A549 (cell line): Measurements from ENCODE around the gene PIK3R1. TPM values are rescaled to one million over a fixed set of nuclear protein-coding genes. Genes with fewer than 3 reads are reported as not detected.

Experiments used
- ATAC-seq, 2 experiments: fragments of 200-7000 bp in 1 of 2; fragments of >200 bp in 1 of 2; cut with Nextera tagmentation in 1 of 2; cut with Tn5 transposase in 1 of 2; 3 replicates each; pipeline versions ENCODE4 v1.8.0 to v1.9.1; 2018 to 2020; ENCODE audit warnings: mild to moderate bottlenecking in 1 of 2, moderate library complexity in 1 of 2
- CTCF ChIA-PET: fragments of 300-600 bp; sonication (Branson Sonifier 250); formaldehyde crosslinking; extraction: SDS; loops from one replicate; lab custom pipeline; 2021; ENCODE audit warnings: antibody characterized with exemption, inconsistent platforms; lab: Yijun Ruan, JAX
- POLR2A ChIA-PET: fragments of 350-600 bp; formaldehyde crosslinking; extraction: SDS; loops from one replicate; lab custom pipeline; 2021; ENCODE audit warnings: antibody characterized with exemption, inconsistent platforms; lab: Yijun Ruan, JAX
- DNase-seq, 2 experiments: peaks; one replicate each; pipeline versions ENCODE4 v3.0.0 to v3.0.0-alpha.2; 2011 to 2016; ENCODE audit warnings: low read depth in 1 of 2, low spot score in 1 of 2
- FAIRE-seq: peaks from 2 replicates; lab custom pipeline; 2011; peaks lifted over from hg19 to GRCh38; lab: Jason Lieb, UNC
- H3K27ac ChIP-seq, 2 experiments: fragments of >200 bp; sonication (Bioruptor Twin); formaldehyde crosslinking; 3 replicates each; pipeline ENCODE4 v1.5.1; 2016 to 2017
- H3K4me1 ChIP-seq: fragments of >200 bp; sonication (Bioruptor Twin); formaldehyde crosslinking; 3 replicates; pipeline ENCODE4 v1.6.1; 2016
- H3K4me2 ChIP-seq: fragments of >200 bp; sonication (Bioruptor Twin); formaldehyde crosslinking; 3 replicates; pipeline ENCODE4 v1.6.1; 2016
- H3K4me3 ChIP-seq: fragments of >200 bp; sonication (Bioruptor Twin); formaldehyde crosslinking; 3 replicates; pipeline ENCODE4 v1.5.1; 2016
- H3K9me3 ChIP-seq: fragments of >200 bp; sonication (Bioruptor Twin); formaldehyde crosslinking; 3 replicates; pipeline ENCODE4 v1.6.1; 2016
- CHD2 ChIP-seq: fragments of 150-350 bp; IDR thresholded peaks from 2 replicates; pipeline ENCODE4 v1.6.1; 2014; ENCODE audit warnings: low read length; ENCODE audit not compliant: partially characterized antibody
- CHD4 ChIP-seq: fragments of 200-600 bp; sonication (generic); IDR thresholded peaks from 2 replicates; pipeline ENCODE4 v1.6.1; 2016; ENCODE audit warnings: antibody characterized with exemption, mild to moderate bottlenecking, borderline replicate concordance
- ESRRA ChIP-seq: fragments of 150-350 bp; IDR thresholded peaks from 2 replicates; pipeline ENCODE4 v1.6.1; 2014; ENCODE audit warnings: mild to moderate bottlenecking, low read length, borderline replicate concordance
- HEYL ChIP-seq: fragments of 250-450 bp; sonication (Bioruptor Pico); IDR thresholded peaks from 2 replicates; pipeline ENCODE4 v1.8.0; 2021; ENCODE audit warnings: mild to moderate bottlenecking, moderate library complexity
- HMGXB4 ChIP-seq: fragments of 250-450 bp; sonication (Bioruptor Pico); IDR thresholded peaks from 2 replicates; pipeline ENCODE4 v1.5.0; 2021; ENCODE audit warnings: mild to moderate bottlenecking, moderate library complexity, borderline replicate concordance
- HOXB5 ChIP-seq: fragments of 250-450 bp; sonication (Bioruptor Pico); IDR thresholded peaks from 2 replicates; pipeline ENCODE4 v1.5.0; 2020; ENCODE audit warnings: mild to moderate bottlenecking, moderate library complexity
- KDM1A ChIP-seq: fragments of 200-600 bp; sonication (generic); IDR thresholded peaks from 2 replicates; pipeline ENCODE4 v1.6.1; 2016; ENCODE audit warnings: low read depth, mild to moderate bottlenecking
- KDM5A ChIP-seq: fragments of 200-600 bp; sonication (generic); IDR thresholded peaks from 2 replicates; pipeline ENCODE4 v1.6.1; 2016; ENCODE audit warnings: antibody characterized with exemption, mild to moderate bottlenecking
- MAFK ChIP-seq: fragments of 450-650 bp; IDR thresholded peaks from 2 replicates; pipeline ENCODE4 v1.6.1; 2014; ENCODE audit not compliant: partially characterized antibody
- NPAS2 ChIP-seq: fragments of 250-450 bp; sonication (Bioruptor Pico); IDR thresholded peaks from 2 replicates; pipeline ENCODE4 v1.8.0; 2022; ENCODE audit warnings: mild to moderate bottlenecking, moderate library complexity, borderline replicate concordance
- NR3C1 ChIP-seq: fragments of >200 bp; sonication (Bioruptor Twin); formaldehyde crosslinking; IDR thresholded peaks from 3 replicates; pipeline ENCODE4 v1.6.1; 2017
- SREBF2 ChIP-seq: fragments of 450-650 bp; IDR thresholded peaks from 2 replicates; pipeline ENCODE4 v1.6.1; 2014; ENCODE audit warnings: mild to moderate bottlenecking, moderate library complexity
- USF2 ChIP-seq: fragments of 450-650 bp; IDR thresholded peaks from 2 replicates; pipeline ENCODE4 v1.6.1; 2014; ENCODE audit warnings: antibody characterized with exemption
- ZNF302 ChIP-seq: fragments of 250-450 bp; sonication (Bioruptor Pico); IDR thresholded peaks from 2 replicates; pipeline ENCODE4 v1.9.0; 2021; ENCODE audit warnings: inconsistent platforms, mild to moderate bottlenecking, moderate library complexity
- ZSCAN20 ChIP-seq: fragments of 250-450 bp; sonication (Bioruptor Pico); IDR thresholded peaks from 2 replicates; pipeline ENCODE4 v1.8.0; 2022; ENCODE audit warnings: mild to moderate bottlenecking, moderate library complexity
- WGBS: methylation state at CpG from one replicate; pipeline ENCODE4 v1.1.6; 2017; ENCODE audit errors: missing lambda C conversion rate; 5-methylcytosine and 5-hydroxymethylcytosine counted together
- polyA plus RNA-seq, 4 experiments: library from polyadenylated mRNA; depleted of rRNA in 3 of 4; stranded (reverse); fragments of >200 nt; fragmentation: RNase III in 1 of 4; extraction: RNeasy Plus Mini Kit Qiagen cat#74134 plus additional on column Dnase treatment in 1 of 4; gene quantifications; 2 replicates in 3 of 4; 3 replicates in 1 of 4; pipeline ENCODE4 v1.2.3, GENCODE V29; 2011 to 2017
- TF ChIP-seq, protein P1 (sequence below): fragments of >200 bp; sonication (Bioruptor Twin); formaldehyde crosslinking; IDR thresholded peaks from 2 replicates; pipeline ENCODE4 v1.6.1; 2016

Gene PIK3R1
- polyA plus RNA-seq, 2 of the 4 experiments (the other 2 are of a cell fraction): 5.5 to 5.7 TPM

GRCh38 chr5:68350176-68350575 lies 134.6 kb downstream of the PIK3R1 start:
- Histone ChIP-seq H3K9me3 (no peaks in the 10 kb centered on the region), H3K4me1 (no peaks in the 10 kb centered on the region; the same call in 2 of the 3 replicates), H3K4me3 (no peak overlapping the region), H3K27ac (no peak overlapping the region), H3K4me2 (no peak overlapping the region)
- POLR2A ChIA-PET: no interaction called here
- ATAC-seq (no peak), DNase-seq (no peak), FAIRE-seq (no peak)
- 65% methylated on average over 4 of the region's 4 CpGs for WGBS
- no peak for TF ChIP-seq HMGXB4 (CRISPR knock-in tag)
- TF ChIP-seq ESRRA: no peak
- no peak for TF ChIP-seq KDM5A
- TF ChIP-seq HEYL (CRISPR knock-in tag): no peak
- no peak for TF ChIP-seq ZNF302 (CRISPR knock-in tag)
- no peak for TF ChIP-seq KDM1A
- TF ChIP-seq ZSCAN20: no peak
- TF ChIP-seq USF2: no peak
- no peak for TF ChIP-seq MAFK
- TF ChIP-seq SREBF2: no peak
- TF ChIP-seq, protein P1, sequence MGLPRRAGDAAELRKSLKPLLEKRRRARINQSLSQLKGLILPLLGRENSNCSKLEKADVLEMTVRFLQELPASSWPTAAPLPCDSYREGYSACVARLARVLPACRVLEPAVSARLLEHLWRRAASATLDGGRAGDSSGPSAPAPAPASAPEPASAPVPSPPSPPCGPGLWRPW: no peak
- TF ChIP-seq NPAS2 (CRISPR knock-in tag): no peak
- TF ChIP-seq CHD2: no peak
- no peak for TF ChIP-seq NR3C1
- TF ChIP-seq CHD4: no peak
- TF ChIP-seq HOXB5 (CRISPR knock-in tag): no peak
- CTCF ChIA-PET: interaction anchor here (0.6 to 0.7 kb wide), 2 partner anchors 8 to 496 kb away, joined by 3 read pairs; no protein-coding TSS in a partner anchor
